ENCODE measurements around the gene KCNK2. TPM values are rescaled to one million over a fixed set of nuclear protein-coding genes. Genes with fewer than 3 reads are reported as not detected.

The KCNK2 gene
- total RNA-seq, 2 donors from 2014 or later: 0.17 to 0.56 TPM

GRCh38 chr1:215200121-215200520 lies 117.6 kb downstream of the KCNK2 start:
- Histone ChIP-seq H3K4me1 (no peaks in the 10 kb centered on the region), H3K9ac (ENCODE audit: low read depth in 2 of 2, low read length in 2 of 2) (no peak overlapping the region), H3K27ac (no peak overlapping the region), H3K9me3 (no peaks in the 10 kb centered on the region), H3K4me3 (no peak overlapping the region), H3K36me3 (no peaks in the 10 kb centered on the region), H3K27me3 (no peaks in the 10 kb centered on the region)
- TF ChIP-seq CTCF (IDR thresholded peaks at IDR 0.05): no peak
- intact Hi-C loops (cut with DNase I): no loop called here
- DNase-seq: no peak

GRCh38 chr1:215201283-215201682 lies 118.7 kb downstream of the KCNK2 start:
- H3K9me3 ChIP-seq: no peaks in the 10 kb centered on the region
- no peak for DNase-seq
- H3K27ac ChIP-seq: no peak overlapping the region
- H3K4me3 ChIP-seq: no peak overlapping the region
- no peak for TF ChIP-seq CTCF (IDR thresholded peaks at IDR 0.05)
- H3K36me3 ChIP-seq: no peaks in the 10 kb centered on the region
- H3K27me3 ChIP-seq: no peaks in the 10 kb centered on the region
- no peak overlapping the region for H3K9ac ChIP-seq (ENCODE audit: low read depth in 2 of 2, low read length in 2 of 2)
- H3K4me1 ChIP-seq: no peaks in the 10 kb centered on the region
- intact Hi-C loops (cut with DNase I): no loop called here

- no peak for DNase-seq
- Histone ChIP-seq H3K9me3 (no peaks in the 10 kb centered on the region), H3K4me1 (no peaks in the 10 kb centered on the region), H3K27me3 (no peaks in the 10 kb centered on the region), H3K4me3 (no peak overlapping the region), H3K9ac (ENCODE audit: low read depth in 2 of 2, low read length in 2 of 2) (no peak overlapping the region), H3K36me3 (no peaks in the 10 kb centered on the region), H3K27ac (no peak overlapping the region)
- no peak for TF ChIP-seq CTCF (IDR thresholded peaks at IDR 0.05)
- intact Hi-C loops (cut with DNase I): no loop called here
Measured at GRCh38 chr1:215202868-215203267, 120.3 kb downstream of the KCNK2 start.

GRCh38 chr1:215210167-215210566 lies 127.6 kb downstream of the KCNK2 start:
- no peaks in the 10 kb centered on the region for H3K4me1 ChIP-seq
- intact Hi-C loops (cut with DNase I): no loop called here
- no peak overlapping the region for H3K9ac ChIP-seq (ENCODE audit: low read depth in 2 of 2, low read length in 2 of 2)
- H3K27ac ChIP-seq: no peak overlapping the region
- no peaks in the 10 kb centered on the region for H3K27me3 ChIP-seq
- no peaks in the 10 kb centered on the region for H3K36me3 ChIP-seq
- H3K4me3 ChIP-seq: no peak overlapping the region
- no peak for DNase-seq
- TF ChIP-seq CTCF (IDR thresholded peaks at IDR 0.05): no peak
- no peaks in the 10 kb centered on the region for H3K9me3 ChIP-seq

GRCh38 chr1:215215846-215216245 lies 133.3 kb downstream of the KCNK2 start:
- TF ChIP-seq CTCF (IDR thresholded peaks at IDR 0.05): no peak
- DNase-seq: no peak
- intact Hi-C loops (cut with DNase I): no loop called here
- Histone ChIP-seq H3K36me3 (no peaks in the 10 kb centered on the region), H3K9me3 (no peaks in the 10 kb centered on the region), H3K4me1 (no peaks in the 10 kb centered on the region), H3K27ac (no peak overlapping the region), H3K4me3 (no peak overlapping the region), H3K27me3 (no peaks in the 10 kb centered on the region), H3K9ac (ENCODE audit: low read depth in 2 of 2, low read length in 2 of 2) (no peak overlapping the region)

- intact Hi-C loops (cut with DNase I): no loop called here
- Histone ChIP-seq H3K36me3 (no peaks in the 10 kb centered on the region), H3K27ac (no peak overlapping the region), H3K4me1 (no peaks in the 10 kb centered on the region), H3K4me3 (no peak overlapping the region), H3K27me3 (no peaks in the 10 kb centered on the region), H3K9ac (ENCODE audit: low read depth in 2 of 2, low read length in 2 of 2) (no peak overlapping the region), H3K9me3 (no peaks in the 10 kb centered on the region)
- no peak for DNase-seq
- no peak for TF ChIP-seq CTCF (IDR thresholded peaks at IDR 0.05)
Measured at GRCh38 chr1:215219372-215219771, 136.8 kb downstream of the KCNK2 start.
